Right hindlimb (tissue), 1 donor: ENCODE data around the gene BRSK2.
"Not testable (repeated sequence)": the region's sequence is repeated elsewhere in the genome, so short reads cannot be mapped to it uniquely, and the experiment has no call there.

Source experiments
- DNase-seq: peaks from one replicate; pipeline ENCODE4 v3.0.0-alpha.2; 2018

BRSK2 gene

DNA sequence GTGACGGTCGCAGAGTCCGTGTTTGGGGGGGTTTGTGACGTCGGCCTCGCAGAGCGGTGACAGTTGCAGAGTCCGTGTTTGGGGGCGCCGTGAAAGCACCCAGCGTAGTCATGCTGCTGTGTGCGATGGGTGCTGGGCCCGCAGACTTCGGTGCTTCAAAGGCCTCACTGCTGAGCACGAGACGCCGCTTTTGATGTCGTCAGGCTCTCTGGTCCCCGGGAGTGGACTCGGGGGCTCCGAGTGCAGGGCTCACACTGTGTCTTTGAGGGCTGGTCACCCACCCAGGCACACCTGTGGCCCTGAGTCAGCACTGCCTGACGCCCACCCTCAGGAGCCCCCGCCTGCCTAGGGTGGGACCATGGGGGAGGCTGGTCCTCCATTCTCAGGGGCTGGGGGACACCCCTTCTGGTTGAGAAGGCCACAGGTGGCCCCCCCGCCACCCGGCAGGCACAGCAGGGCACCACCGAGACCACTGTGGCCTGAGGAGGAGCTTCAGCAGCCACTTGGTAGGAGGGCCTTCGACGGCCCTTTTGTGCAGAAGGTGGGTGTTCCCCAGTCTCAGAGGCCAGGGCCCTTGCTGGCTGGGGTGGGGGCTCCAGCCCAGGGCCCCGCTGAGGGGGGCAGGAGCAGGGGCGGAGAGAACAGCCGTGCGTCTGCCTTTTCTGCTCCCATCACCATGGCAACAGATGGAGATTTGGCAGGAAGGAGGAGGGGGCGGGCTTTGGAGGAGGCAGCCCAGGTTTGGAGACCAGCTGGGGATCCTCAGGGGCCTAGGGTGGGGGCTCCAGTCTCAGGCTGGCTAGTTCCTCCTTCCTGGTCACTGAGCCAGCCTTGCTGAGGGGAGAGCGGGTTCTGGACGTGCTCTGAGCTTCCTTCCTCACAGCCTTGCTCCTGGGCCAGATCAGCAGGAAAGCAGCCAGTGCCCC lies 20.9 kb downstream of the BRSK2 start:
- DNase-seq = peak; percentile 88

DNA sequence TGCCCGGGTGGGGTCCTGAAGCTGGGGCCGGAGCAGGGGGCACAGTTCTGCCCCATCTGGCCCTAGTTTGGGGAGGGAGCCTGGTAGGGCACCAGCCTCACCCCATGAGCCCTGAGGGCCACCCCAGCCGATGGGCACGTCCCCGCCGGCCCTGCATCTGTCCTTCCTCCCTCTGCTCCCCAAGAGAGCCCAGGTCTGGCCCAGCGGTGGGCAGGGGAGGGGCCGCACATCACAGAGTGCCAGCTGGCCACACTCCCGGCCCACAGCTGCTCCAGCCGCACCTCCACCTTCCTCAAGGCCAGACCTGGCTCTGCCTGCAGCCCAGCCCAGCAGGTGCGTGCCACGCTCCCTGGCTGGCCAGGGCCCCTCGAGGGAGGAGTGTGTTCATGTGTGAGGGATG lies 21.6 kb downstream of the BRSK2 start:
- DNase-seq = no peak

DNA sequence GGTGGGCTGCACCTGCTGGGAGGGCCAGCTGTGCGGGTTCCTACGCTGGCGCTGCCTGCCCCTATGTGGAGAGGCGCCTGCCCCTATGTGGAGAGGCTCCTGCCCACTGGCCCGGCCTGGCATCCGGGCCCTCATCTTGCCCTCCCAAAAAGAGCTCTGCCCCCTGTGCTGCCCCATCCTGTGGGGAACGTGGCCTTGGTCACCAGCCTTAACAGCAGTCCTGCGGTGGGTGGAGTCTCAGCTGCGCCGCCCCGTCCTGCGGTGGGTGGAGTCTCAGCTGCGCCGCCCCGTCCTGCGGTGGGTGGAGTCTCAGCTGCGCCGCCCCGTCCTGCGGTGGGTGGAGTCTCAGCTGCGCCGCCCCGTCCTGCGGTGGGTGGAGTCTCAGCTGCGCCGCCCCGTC lies 22.0 kb downstream of the BRSK2 start:
- not testable (repeated sequence) for DNase-seq

DNA sequence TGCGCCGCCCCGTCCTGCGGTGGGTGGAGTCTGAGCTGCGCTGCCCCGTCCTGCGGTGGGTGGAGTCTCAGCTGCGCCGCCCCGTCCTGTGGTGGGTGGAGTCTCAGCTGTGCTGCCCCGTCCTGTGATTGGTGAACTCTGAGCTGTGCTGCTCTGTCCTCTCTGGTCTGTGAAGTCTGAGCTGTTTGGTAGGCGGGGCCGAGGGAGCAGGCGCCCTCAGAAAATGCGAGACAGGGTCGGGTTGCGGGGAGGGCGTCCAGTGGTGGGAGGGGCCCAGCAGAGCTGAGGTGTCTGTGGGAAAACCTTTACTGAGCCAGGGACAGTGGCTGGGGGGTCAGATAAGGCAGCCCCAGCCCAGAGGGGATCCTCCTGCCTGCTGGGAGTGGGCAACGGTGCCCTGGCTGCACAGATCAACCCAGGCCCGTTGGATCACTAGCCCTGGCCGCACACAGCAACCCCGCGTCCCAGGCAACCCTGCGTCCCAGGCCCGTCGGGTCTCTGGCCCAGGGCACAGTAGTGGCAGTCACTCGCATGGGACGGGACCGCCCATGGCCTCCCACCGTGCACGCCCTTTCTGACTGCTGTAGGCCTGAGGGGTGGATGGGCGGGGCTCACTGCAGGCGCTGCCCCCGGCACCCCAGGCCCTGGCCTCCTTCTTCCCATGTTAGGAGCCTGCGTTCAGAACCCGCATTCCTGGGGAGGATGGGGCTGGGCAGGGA lies 22.8 kb downstream of the BRSK2 start:
- DNase-seq = no peak

DNA sequence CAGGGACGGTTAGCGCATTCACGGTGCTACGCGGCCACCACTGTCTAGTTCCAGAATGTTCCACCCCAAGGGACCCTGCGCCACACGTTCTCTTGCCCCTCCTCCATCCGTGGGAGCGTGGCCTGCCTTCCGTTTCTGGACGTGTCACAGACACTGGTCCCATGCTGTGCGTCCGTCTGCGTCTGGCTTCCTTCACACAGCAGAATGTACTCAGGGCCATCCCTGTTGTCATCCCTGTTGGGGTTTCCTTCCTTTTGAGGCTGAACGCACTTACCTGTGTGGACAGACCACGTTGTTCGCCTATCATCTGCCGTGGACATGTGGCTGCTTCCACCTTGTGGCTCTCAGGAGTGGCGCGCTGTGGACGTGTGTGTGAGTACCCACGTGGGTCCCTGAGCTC lies 24.9 kb downstream of the BRSK2 start:
- no peak for DNase-seq

DNA sequence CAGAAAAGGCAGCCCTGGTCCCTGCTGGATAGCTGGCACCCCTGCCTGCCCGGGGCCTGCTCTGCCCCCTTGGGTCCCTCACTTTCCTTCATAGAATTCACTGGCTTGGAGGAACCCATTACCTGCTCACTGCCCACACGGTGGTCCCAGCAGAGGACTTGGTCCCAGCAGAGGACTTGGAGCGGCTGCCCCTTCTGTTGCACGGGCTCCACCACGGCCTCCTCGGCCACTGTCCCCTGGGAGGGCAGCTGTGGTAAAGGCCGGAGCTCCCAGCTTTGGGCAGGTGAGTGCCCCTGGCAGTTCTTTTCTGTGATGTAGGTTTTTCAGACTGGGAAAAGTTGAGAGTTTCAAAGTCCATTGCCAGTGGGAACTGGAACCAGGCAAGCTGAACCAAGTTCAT lies 25.9 kb downstream of the BRSK2 start:
- DNase-seq = no peak

DNA sequence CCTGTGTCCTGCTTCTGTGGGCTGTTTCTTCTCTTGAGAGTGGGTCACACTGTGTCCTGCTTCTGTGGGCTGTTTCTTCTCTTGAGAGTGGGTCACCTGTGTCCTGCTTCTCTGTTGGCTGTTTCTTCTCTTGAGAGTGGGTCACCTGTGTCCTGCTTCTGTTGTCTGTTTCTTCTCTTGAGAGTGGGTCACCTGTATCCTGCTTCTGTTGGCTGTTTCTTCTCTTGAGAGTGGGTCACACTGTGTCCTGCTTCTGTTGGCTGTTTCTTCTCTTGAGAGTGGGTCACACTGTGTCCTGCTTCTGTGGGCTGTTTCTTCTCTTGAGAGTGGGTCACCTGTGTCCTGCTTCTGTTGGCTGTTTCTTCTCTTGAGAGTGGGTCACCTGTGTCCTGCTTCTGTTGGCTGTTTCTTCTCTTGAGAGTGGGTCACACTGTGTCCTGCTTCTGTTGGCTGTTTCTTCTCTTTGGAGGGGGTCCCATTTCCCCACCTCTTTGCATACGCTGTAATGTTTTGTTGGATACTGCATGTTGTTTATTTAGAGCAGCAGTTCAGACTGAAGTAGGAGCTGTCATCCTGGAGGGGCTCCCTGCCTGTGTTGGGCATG lies 28.6 kb downstream of the BRSK2 start:
- not testable (repeated sequence) for DNase-seq

DNA sequence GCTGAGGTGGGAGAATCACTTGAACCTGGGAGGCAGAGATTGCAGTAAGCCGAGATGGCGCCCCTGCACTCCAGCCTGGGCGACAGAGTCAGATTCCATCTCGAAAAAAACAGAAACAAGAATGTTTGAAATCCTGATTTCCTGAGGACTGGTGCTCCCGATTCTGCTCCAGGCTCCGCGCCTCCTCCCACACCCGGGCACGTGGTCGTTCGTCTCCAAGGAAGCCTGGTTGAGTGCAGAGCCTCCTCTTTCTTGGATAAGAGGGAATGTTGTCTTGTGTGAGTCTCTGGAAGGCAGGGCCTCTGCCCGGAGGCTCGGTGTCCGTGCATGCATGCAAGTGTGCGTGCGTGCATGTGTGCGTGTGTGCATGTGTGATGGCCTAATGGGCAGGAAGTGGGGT lies 30.1 kb downstream of the BRSK2 start:
- no peak for DNase-seq

DNA sequence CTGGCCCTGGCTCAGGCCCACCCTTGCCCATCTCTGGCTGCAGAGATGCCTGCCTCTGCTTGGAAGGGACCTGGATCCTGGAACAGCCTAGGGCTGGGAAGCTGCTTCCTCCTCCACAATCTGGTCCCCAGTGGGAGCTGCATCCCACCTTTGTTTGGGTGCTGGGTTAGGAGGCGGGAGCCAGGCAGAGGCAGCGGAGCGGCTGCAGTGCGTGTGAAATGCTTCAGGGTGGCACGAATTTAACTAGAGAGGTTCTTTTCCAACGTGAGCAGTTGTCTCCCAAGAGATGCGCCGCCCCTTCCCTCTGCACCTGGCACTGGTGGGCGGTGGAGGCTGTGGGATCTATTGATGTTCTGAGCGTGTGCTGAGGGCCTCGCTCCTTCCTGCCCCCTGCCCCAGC lies 31.6 kb downstream of the BRSK2 start:
- DNase-seq = no peak

DNA sequence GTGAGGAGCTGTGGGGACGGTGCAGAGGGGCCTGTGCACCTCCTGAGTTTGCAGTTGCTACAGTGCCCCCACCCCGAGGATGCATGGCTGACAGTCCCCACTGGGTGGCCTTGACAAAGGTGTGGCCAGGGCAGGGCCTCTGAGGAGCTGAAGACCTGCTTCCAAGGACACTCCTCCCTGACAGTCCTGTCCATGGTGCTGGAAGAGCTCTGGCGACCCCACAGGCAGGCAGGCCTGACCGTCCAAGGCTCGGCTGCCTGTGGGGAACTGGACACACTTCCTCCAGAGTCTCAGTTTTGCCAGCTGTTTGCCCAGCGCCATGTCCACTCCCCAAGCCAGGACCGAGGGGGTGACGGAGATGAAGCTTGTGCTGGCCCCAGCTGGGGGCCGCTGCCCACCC lies 32.7 kb downstream of the BRSK2 start:
- DNase-seq = no peak

DNA sequence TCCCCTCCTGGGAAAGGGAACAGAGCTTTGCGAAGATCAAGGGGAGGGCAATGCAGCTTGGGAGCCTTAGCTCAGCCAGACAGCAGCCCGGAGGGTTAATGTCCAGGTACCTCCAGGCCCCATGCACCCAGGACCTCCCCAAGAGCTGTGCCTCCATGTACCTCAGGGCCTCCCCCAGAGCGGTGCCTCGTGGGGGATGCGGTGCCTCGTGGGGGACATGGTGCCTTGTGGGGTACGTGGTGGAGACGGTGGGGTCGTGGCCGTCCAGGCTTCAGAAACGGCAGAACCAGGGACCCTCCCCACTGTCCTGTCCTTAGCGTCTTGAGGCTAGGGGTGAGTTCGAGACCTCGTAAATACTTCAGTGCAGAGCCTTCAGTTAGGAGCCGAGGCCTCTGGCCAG lies 33.2 kb downstream of the BRSK2 start:
- DNase-seq = no peak

DNA sequence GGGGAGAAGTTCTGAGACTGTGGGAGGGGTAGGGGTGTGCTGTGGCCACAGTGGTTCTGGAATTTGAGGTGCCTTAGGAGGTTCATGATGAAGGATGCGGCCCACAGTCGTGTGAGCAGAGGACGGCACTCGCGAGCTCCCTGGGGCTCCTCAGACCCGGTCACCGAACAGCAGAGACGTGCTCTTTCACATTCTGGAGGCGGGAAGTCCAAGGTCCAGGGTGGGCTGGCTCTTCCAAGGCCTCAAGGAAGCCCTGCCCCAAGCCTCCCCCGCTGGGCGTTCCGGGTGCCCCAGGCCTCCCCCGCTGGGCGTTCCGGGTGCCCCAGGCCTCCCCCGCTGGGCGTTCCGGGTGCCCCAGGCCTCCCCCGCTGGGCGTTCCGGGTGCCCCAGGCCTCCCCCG lies 33.7 kb downstream of the BRSK2 start:
- not testable (repeated sequence) for DNase-seq

DNA sequence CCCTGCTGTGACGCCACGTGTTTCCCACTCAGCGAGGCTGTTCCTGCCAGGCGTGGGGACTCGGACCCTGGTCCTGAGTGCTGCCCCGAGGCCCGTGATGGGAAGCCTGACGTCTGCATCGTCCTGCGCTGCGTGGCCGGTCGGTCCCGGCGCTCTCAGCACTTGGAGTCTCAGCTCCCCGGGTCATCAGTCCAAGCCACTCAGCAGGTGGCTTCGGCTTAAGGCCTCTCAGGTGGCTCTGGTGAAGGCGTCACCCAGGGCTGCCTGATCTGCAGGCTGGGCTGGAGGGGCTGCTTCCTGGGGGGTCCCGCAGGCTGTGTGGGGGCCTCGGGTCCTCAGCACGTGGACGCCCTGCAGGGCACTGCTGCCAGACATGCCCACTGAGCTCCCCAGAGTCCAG lies 35.3 kb downstream of the BRSK2 start:
- no peak for DNase-seq

DNA sequence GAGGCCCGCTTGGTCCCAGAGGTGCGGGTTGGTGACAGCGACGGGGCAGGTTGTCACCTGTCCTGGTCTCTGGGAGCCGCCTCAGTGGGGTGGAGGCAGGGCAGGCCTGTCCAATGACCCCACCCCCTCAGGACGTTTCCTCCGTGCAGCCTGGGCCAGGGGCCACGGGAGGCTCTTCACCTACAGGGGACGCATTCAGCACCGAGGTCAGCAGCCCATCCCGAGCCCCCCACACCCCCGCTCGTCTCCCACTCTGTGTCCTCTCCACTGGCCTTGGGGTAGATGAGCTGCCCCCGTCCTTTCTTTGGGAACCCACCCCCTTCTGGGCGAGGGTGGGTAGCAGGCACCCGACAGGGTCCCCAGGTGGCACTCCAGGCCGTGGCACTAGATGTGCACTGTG lies 35.7 kb downstream of the BRSK2 start:
- no peak for DNase-seq

DNA sequence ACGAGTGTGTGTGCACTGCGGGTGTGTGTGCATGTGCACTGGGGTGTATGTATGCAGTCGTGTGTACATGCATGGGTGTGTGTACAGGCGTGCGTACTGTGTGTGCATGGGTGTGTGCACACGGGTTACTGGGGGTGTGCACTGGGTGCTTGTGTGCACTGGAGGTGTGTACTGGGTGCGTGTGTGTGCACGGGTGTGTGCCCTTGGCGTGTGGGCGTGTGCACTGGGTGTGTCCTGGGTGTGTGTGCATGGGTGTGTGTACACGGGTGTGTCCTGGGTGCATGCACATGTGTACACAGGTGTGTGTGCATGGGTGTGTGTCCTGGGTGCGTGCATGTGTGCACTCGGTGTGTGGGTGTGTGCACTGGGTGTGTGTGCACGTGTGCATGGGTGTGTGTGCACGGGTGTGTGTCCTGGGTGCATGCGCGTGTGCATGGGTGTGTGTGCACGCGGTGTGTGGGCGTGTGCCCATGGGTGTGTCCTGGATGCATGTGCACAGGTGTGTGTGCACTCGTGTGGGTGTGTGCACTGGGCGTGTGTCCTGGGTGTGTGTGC lies 39.1 kb downstream of the BRSK2 start:
- no peak for DNase-seq

DNA sequence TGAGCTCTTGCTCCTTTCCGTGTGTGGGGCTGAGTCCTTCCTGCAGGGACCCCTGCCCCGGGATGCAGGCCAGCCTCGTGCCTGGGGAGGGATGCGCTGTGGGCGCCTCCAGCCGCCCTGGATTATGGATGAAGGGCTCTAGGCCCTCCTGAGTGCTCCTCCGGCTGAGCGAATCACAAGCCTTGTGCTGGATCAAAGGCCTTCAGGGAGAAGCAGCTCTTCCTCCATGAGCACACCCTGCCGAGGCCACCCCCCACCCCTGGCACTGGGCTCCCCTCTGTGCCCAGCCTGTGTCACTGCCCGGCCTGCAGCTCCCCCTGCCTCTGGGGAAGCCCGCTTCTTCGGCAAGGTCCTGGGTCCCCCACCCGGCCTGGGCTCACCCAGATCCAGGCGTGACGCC lies 43.8 kb downstream of the BRSK2 start:
- no peak for DNase-seq

DNA sequence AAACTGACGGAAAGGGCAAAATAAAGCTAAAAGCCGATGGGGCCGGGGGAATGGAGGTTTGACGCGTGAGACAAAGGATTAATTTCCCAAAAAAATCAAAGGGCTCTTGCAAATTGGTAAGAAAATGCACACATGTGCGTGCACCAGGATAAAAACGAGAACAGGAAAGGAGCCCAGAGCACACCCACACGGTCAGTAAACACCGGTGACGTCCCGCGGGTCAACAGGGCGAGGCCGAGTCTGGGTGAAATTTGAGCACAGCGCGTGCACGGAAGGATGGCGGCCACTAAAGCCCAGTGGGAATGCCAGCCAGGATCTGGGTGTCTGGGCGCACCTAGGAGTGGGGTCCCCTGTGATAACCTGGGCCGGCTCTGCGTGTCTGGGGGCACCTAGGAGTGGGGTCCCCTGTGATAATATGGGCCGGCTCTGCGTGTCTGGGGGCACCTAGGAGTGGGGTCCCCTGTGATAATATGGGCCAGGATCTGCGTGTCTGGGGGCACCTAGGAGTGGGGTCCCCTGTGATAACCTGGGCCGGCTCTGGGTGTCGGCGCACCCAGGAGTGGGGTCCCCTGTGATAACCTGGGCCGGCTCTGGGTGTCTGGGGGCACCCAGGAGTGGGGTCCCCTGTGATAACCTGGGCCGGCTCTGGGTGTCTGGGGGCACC lies 44.4 kb downstream of the BRSK2 start:
- DNase-seq = no peak

DNA sequence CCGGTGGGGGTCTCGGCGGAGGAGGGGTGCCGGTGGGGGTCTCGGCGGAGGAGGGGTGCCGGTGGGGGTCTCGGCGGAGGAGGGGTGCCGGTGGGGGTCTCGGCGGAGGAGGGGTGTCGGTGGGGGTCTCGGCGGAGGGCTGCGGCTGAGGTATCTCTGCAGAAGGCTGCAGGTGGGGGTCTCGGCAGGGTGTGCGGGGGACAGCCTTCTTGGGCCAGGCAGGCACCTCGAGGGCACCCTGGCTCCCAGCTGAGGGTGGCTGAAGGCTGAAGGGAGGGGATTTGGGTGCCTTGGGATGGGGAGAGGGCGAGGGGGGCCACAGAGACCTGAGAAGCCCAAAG lies 45.7 kb downstream of the BRSK2 start:
- DNase-seq = not testable (repeated sequence)

DNA sequence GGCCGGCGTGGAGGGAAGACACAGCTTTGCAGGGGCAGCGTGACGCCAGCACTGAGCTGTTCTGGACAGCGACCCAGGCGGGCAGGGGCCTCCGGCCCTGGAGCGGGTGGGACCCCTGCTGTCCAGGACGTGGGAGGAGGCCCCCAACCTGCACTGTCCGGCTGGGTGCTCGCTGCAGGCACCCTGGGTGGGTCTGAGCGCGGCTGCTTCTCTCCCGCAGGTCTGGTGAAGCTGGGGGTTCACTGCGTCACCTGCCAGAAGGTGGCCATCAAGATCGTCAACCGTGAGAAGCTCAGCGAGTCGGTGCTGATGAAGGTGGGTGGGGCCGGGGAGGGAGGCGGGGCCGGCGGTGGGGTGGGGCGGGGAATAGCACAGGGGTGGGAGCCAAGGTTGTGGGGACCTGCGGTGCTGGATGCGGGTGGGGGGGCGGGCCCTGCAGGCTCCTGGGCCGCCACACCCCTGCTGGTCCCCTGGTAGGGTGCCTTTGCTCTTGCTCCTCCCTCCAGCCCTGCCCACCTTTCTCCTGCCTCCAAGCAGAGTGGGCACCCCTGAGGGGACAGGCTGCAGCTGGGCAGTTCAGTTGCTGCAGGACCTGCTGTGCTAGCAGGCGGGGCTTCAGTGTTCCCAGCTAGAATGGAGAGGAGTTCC lies 46.2 kb downstream of the BRSK2 start:
- DNase-seq = no peak

DNA sequence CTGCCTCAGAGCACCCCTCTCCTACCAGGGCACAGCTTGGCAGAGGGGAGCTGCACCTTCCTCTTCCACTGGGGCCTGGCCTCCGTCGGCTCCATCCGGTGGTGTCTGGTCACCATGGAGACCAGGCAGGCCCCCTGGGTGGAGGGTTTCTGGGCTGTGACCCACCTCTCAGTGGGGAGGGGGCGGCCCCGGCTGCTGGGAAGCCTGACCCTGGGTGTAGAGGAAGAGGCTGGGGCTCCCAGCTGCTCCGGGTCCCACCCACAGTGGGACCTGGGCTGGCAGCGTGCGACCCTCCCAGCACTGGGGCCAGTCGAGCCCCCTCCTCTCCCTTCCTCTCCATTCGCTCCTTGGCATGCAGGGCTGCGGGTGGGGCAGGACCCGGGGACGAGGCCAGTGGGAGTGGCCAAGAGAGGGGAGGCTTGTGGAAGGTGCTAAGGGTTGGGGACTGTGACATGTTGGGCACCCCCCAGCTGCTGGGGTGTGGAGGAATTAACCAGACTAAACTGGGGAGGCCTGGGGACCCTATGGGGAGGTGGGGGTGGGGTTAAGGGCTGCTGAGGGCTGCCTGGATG lies 46.8 kb downstream of the BRSK2 start:
- no peak for DNase-seq

DNA sequence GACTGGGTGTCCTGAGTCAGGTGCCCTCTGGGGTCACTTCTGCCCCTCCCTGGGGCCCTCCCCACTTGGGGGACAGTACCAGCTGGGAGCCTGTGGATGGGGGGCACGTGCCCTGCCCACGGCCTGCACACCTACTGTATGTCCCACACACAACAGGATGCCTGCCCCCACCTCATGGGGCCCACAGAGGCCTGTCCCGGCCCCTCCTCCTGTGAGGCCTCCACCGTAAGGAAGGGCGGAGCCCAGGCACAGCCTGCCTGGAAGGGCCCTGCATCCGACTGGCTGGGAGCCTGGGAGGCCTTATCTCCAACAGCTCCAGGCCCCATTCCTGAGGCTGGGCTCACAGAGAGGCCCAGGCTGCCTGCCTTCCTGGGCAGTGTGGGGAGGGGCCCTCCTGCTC lies 47.8 kb downstream of the BRSK2 start:
- DNase-seq = no peak

DNA sequence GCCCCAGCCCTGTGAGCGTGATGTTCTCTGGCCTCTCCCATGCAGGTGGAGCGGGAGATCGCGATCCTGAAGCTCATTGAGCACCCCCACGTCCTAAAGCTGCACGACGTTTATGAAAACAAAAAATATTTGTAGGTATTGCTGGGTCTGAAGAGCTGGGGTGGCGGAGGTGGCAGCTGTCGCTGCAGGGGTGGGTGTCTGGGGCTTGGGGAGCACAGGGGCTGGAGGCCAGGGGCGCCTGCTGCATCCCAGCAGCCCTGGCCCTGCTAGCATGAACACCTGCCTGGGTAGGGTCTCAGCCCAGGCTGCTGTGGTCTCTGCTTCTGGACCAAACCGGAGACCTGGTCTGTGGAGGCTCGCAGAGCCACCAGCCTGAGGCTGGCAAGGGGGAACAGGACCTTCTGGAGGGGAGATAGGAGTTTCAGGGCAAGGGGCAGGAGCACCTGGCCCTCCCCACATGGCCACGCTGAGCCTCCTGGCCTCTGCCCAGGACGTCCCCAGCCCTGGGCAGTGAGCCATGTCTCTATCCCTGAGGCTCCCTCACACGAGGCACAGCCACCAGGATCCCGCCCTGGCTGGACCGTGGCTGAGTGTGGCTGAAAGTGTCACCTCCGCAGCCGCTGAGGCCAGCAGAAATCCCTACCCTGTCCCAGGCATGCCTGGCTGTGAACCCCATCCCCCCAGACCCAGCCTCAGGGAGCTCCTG lies 48.7 kb downstream of the BRSK2 start:
- no peak for DNase-seq
